Body of pancreas (tissue), 4 donors: ENCODE results near the gene NKD1.

Experiments
- POLR2A ChIP-seq, 3 donors: fragments of 450-650 bp; IDR thresholded peaks; one replicate each; pipeline ENCODE4 v1.6.1; 2016; ENCODE audit warnings: antibody characterized with exemption in 3 of 3, mild to moderate bottlenecking in 2 of 3
- TF ChIP-seq, protein P1 (sequence below), 7 experiments: fragments of 450-650 bp in 4 of 7; fragments of 200-600 bp in 3 of 7; sonication (generic) in 3 of 7; IDR thresholded peaks; one replicate each; pipeline ENCODE4 v1.5.1; 2016 to 2019; ENCODE audit warnings: antibody characterized with exemption in 7 of 7

DNA sequence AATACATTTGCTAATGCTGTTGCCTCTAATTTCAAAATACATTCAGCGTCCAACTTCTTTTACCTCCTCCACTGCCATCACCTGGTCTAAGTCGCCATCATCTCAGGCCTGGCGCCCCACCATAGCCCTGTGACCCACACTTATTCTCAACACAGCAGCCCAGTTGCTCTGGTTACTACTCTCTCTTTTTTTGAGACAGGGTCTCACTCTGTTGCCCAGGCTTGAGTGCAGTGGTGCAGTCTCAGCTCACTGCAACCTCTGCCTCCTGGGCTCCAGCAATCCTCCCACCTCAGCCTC lies 7.5 kb upstream of the NKD1 start:
- TF ChIP-seq, protein P1, sequence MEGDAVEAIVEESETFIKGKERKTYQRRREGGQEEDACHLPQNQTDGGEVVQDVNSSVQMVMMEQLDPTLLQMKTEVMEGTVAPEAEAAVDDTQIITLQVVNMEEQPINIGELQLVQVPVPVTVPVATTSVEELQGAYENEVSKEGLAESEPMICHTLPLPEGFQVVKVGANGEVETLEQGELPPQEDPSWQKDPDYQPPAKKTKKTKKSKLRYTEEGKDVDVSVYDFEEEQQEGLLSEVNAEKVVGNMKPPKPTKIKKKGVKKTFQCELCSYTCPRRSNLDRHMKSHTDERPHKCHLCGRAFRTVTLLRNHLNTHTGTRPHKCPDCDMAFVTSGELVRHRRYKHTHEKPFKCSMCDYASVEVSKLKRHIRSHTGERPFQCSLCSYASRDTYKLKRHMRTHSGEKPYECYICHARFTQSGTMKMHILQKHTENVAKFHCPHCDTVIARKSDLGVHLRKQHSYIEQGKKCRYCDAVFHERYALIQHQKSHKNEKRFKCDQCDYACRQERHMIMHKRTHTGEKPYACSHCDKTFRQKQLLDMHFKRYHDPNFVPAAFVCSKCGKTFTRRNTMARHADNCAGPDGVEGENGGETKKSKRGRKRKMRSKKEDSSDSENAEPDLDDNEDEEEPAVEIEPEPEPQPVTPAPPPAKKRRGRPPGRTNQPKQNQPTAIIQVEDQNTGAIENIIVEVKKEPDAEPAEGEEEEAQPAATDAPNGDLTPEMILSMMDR (IDR thresholded peaks at IDR 0.05): no peak
- TF ChIP-seq POLR2A (IDR thresholded peaks at IDR 0.05): no peak
